AG04449 (cell line): ENCODE results near the gene PTPRQ.
A peak's percentile ranks its signal among the peaks of the same experiment; 100 is the strongest.

Experiments
- CTCF ChIA-PET: fragments of 350-600 bp; formaldehyde crosslinking; extraction: SDS; loops from one replicate; lab custom pipeline; 2021; ENCODE audit warnings: antibody characterized with exemption; lab: Yijun Ruan, JAX
- POLR2A ChIA-PET: fragments of 400-600, 350-600 bp; formaldehyde crosslinking; extraction: SDS; loops from one replicate; lab custom pipeline; 2020; ENCODE audit warnings: antibody characterized with exemption, inconsistent platforms; lab: Yijun Ruan, JAX
- DNase-seq: peaks from one replicate; pipeline ENCODE4 v3.0.0-alpha.2; 2010; ENCODE audit warnings: low read depth, low spot score
- H3K4me3 ChIP-seq: 2 replicates; pipeline ENCODE4 v1.5.1; 2011; ENCODE audit warnings: low read depth, mild to moderate bottlenecking, control low read depth, low read length
- CTCF ChIP-seq: IDR thresholded peaks from one replicate; pipeline ENCODE4 v1.5.1; 2011; ENCODE audit warnings: mild to moderate bottlenecking, moderate library complexity, low read length, control low read depth, inconsistent platforms; ENCODE audit not compliant: insufficient read depth; ENCODE audit errors: missing control alignments

Gene PTPRQ

DNA sequence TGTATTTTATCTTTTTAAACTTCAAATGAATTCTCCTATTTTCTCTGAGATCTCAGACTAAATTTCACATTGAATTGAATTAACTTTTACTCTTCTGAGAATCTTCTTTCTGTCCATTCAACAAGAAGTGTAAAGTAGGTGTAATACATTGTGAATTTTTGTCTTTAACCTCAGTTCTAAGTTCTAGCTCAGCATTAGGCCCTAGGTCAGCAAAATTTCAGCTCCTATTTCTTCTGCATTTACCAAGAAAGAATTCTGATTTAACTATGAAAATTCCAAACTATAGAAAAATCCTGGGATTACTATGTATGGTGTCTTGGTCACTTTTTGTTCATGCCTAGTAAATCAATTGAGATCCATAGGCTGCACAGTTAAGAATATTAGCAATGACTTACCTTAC is 152.5 kb downstream of the PTPRQ start:
- no peak for TF ChIP-seq CTCF

GRCh38 chr12:80598004-80598606 is 154.1 kb downstream of the PTPRQ start:
- ChIA-PET CTCF (interaction anchor here (0.7 to 5.1 kb wide), 15 partner anchors 10 to 660 kb away, joined by 3 to 34 read pairs (median 7); no protein-coding TSS in a partner anchor), POLR2A (interaction anchor here (0.6 kb wide), 1 partner anchor 487 kb away, joined by 4 read pairs; no protein-coding TSS in a partner anchor)
- TF ChIP-seq CTCF: peak; percentile 24
- peak; percentile 33 for DNase-seq
- H3K4me3 ChIP-seq: no peak overlapping the region

More for the DNA sequence above, 152.5 kb downstream of the PTPRQ start:
- no peak for DNase-seq
- CTCF ChIA-PET: interaction anchor here (0.6 to 4.7 kb wide), 9 partner anchors 13 to 1639 kb away, joined by 3 to 21 read pairs (median 3); no protein-coding TSS in a partner anchor
- POLR2A ChIA-PET: no interaction called here
- H3K4me3 ChIP-seq: no peak overlapping the region

GRCh38 chr12:80602455-80602854 is 158.4 kb downstream of the PTPRQ start:
- ChIA-PET CTCF (interaction anchor here (1.1 to 5.1 kb wide), 4 partner anchors 7 to 190 kb away, joined by 3 to 34 read pairs (median 4); no protein-coding TSS in a partner anchor), POLR2A (no interaction called here)
- no peak for DNase-seq
- no peak overlapping the region for H3K4me3 ChIP-seq
- TF ChIP-seq CTCF: no peak

GRCh38 chr12:80607361-80608135 is 163.5 kb downstream of the PTPRQ start:
- TF ChIP-seq CTCF: no peak
- H3K4me3 ChIP-seq: no peak overlapping the region
- ChIA-PET CTCF (interaction anchor here (1.3 to 5.8 kb wide), 3 partner anchors 7 to 30 kb away, joined by 3 to 34 read pairs (median 4); no protein-coding TSS in a partner anchor), POLR2A (no interaction called here)
- DNase-seq: no peak

- TF ChIP-seq CTCF: no peak
- ChIA-PET POLR2A (no interaction called here), CTCF (interaction anchor here (1.4 kb wide), 1 partner anchor 18 kb away, joined by 3 read pairs; no protein-coding TSS in a partner anchor)
- no peak for DNase-seq
- H3K4me3 ChIP-seq: no peak overlapping the region
These were observed 173.7 kb downstream of the PTPRQ start for GRCh38 chr12:80617733-80618132.

- DNase-seq: no peak
- TF ChIP-seq CTCF: no peak
- ChIA-PET CTCF (no interaction called here), POLR2A (no interaction called here)
- no peak overlapping the region for H3K4me3 ChIP-seq
These were observed 176.2 kb downstream of the PTPRQ start for GRCh38 chr12:80620281-80620680.
